CD4-positive, alpha-beta T cell treated with Interleukin-17A for 1 hour (primary cell): ENCODE data around the gene MSRB1.
"Not testable (repeated sequence)": the region's sequence is repeated elsewhere in the genome, so short reads cannot be mapped to it uniquely, and the experiment has no call there.

ENCODE experiments used
- DNase-seq: peaks from one replicate; pipeline ENCODE4 v3.0.0-alpha.2; 2020

The MSRB1 gene

DNA sequence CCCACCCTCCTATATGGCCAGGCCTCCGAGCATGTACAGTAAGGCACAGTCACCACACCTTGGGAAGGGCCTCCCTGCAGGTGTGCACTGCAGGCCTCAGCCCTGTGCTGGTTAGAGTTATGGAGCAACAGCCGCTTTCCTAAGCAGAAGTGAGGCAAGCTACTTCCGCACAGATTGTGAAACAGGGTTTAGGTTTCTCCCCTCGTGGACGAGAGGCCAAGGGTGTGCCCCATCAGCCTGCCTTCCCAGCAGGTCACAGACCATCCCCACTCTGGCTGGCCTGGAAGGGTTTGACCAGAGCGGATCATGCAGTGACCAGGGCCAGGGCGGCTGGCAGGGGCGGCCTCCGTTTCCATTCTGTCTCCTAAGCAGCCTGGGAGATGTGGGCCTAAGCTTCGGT, 4.7 kb downstream of the MSRB1 start:
- DNase-seq, result peak; percentile 13

DNA sequence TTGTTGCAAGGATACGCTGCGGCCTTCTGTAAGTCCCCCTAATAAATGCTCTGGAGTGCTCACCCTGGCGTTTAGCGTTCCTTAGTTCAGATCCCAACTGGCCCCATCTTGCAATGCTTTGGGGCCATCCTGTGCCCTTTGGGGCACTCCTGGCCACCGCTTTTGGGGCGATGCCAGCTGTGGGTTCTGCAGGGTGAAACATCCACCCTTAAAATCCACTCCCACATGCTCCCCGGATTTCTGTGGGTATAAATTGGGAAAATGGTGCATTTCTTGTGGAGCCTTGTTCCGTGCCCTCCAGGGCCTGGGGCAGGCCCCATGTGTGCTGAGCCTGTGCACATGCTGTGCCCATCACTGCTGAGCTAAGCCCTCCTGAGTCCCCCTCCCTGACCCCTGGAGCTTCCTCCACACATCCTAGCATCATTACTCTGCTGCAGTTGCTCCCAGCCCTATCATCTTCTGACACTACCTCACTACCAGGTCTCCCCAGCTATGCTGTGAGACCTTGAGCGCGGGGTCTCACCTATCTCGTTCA, 6.0 kb downstream of the MSRB1 start:
- DNase-seq, result no peak

GRCh38 chr16:1933097-1933661, 9.8 kb downstream of the MSRB1 start:
- DNase-seq, result no peak

- no peak for DNase-seq
Observed at GRCh38 chr16:1932050-1933028, 10.7 kb downstream of the MSRB1 start.

GRCh38 chr16:1930338-1930720, 12.7 kb downstream of the MSRB1 start:
- DNase-seq, result no peak

GRCh38 chr16:1929578-1930337, 13.2 kb downstream of the MSRB1 start:
- peak; percentile 90 for DNase-seq

DNA sequence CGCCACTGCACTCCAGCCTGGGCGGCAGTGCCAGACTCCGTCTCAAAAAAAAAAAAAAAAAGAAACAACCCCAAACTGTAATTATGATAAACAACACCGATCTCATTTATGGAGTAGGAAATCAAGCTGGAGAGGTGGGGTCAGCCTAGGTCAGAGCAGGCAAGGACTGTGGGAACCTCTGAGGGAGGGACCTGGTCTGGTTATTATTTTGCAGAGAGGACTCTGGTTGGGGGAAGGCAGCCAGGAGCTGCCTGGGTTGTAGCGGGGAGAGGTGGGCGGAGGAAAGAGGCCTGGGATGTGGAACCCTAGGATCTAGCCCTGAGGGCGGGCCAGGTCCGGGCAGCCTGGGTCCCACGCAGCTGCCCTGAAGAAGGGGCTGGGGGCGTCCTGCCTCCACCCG, 13.9 kb downstream of the MSRB1 start:
- DNase-seq, result no peak

DNA sequence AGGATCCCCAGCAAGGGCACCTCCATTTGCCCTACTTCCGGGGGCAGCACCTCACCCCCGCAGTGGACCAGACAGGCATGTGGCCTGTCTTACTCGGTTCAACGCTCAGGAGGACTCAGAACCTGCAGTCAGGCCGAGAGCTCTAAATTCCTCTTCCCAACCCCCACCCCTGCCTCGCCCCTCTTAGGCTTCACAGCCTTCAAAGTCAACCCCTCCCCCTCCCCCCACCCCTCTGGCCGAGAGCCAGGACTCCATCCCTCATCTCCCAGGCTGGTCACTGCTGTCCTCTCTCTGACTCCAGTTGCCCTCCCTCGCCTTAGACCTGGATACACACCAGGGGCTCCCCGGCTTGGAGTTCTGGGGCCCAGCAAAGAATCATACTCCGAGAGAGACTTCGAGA, 16.7 kb downstream of the MSRB1 start:
- DNase-seq, result no peak

- DNase-seq, result no peak
Observed at GRCh38 chr16:1924095-1924494, 18.9 kb downstream of the MSRB1 start.

GRCh38 chr16:1923299-1924034, 19.5 kb downstream of the MSRB1 start:
- no peak for DNase-seq

- no peak for DNase-seq
Observed at GRCh38 chr16:1922357-1922756, 20.6 kb downstream of the MSRB1 start.

- no peak for DNase-seq
Observed at GRCh38 chr16:1920727-1921171, 22.2 kb downstream of the MSRB1 start.

DNA sequence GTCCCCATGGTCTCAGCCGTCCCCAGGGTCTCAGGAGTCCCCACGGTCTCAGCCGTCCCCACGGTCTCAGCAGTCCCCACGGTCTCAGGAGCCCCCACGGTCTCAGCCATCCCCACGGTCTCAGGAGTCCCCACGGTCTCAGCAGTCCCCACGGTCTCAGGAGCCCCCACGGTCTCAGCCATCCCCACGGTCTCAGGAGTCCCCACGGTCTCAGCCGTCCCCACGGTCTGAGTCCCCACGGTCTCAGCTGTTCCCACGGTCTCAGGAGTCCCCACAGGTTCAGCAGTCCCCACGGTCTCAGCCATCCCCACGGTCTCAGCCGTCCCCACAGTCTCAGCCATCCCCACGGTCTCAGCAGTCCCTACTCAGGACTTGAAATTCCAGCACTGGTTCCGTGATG, 22.9 kb downstream of the MSRB1 start:
- DNase-seq, result not testable (repeated sequence)

GRCh38 chr16:1919327-1919998, 23.5 kb downstream of the MSRB1 start:
- DNase-seq, result no peak

- no peak for DNase-seq
Observed at GRCh38 chr16:1918351-1919326, 24.4 kb downstream of the MSRB1 start, which contains the start of gene HS3ST6. TSS of gene HS3ST6 (minus strand) at chr16:1918415. CDS start at chr16:1918323, 92 bp downstream.

- DNase-seq, result no peak
Observed at GRCh38 chr16:1917665-1918350, 25.2 kb downstream of the MSRB1 start.

DNA sequence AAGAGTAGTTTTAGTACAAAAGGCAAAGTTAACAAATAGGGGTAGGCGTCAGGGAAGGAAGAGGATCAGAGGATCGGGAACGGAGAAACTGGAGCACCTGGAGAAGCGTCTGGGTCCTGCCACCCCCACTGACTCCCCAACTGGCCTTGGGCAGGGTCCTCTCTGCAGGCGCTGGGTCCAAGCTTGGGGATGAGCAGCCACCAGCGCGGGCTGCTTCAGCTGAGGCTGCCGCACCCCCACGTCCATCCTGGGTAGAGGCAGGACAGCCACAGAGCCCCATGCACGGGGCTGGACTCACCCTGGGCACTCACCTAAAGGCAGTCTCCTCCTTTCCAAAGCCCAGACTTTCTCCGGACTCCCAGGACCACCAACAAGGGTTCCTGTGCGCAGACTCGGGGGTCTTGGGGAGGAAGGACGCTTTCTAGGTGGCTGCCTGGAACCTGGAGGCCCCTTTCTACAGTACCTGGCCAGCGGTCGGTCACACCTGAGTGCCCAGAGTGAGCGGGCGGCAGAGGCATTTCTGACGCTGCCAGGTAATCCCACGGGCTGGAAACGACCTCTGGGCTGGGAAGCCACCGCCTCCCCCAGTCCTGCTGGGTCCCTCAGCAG, 25.8 kb downstream of the MSRB1 start:
- no peak for DNase-seq

GRCh38 chr16:1916640-1916990, 26.4 kb downstream of the MSRB1 start:
- no peak for DNase-seq
